Breast epithelium (tissue), 4 donors: Measurements from ENCODE around the gene CTAG1B. TPM values are rescaled to one million over a fixed set of nuclear protein-coding genes. Genes with fewer than 3 reads are reported as not detected.

ENCODE experiments used
- DNase-seq, 2 donors: peaks; one replicate each; pipeline ENCODE4 v3.0.0-alpha.2; 2019; ENCODE audit warnings: low spot score in 2 of 2
- H3K27ac ChIP-seq, 2 donors: fragments of 200-600 bp; sonication (generic) in 1 of 2; one replicate each; pipeline ENCODE4 v1.5.1; 2016 to 2019; ENCODE audit warnings: mild to moderate bottlenecking in 1 of 2
- H3K27me3 ChIP-seq, 2 donors: fragments of 200-600 bp; sonication (generic) in 1 of 2; one replicate each; pipeline versions ENCODE4 v1.5.1 to v1.6.0; 2017 to 2019; ENCODE audit warnings: control low read depth in 1 of 2, mild to moderate bottlenecking in 1 of 2
- H3K36me3 ChIP-seq: fragments of 200-600 bp; one replicate; pipeline ENCODE4 v1.5.1; 2019
- H3K4me1 ChIP-seq, 2 donors: fragments of 200-600 bp; sonication (generic); one replicate each; pipeline ENCODE4 v1.5.1; 2016 to 2019; ENCODE audit warnings: control low read depth in 1 of 2
- H3K4me3 ChIP-seq, 3 donors: fragments of 200-600 bp; sonication (generic); 1 replicate in 2 of 3; 2 replicates in 1 of 3; pipeline ENCODE4 v1.5.1; 2016 to 2019; ENCODE audit warnings: mild to moderate bottlenecking in 3 of 3, moderate library complexity in 2 of 3
- H3K9me3 ChIP-seq, 2 donors: fragments of 200-600 bp; sonication (generic) in 1 of 2; one replicate each; pipeline ENCODE4 v1.5.1; 2016 to 2019; ENCODE audit warnings: control low read depth in 1 of 2
- CTCF ChIP-seq, 3 donors: fragments of 450-650 bp; IDR thresholded peaks; one replicate each; pipeline ENCODE4 v1.5.1; 2016 to 2017; ENCODE audit warnings: antibody characterized with exemption in 3 of 3, mild to moderate bottlenecking in 3 of 3, moderate library complexity in 3 of 3
- POLR2A ChIP-seq: fragments of 450-650 bp; IDR thresholded peaks from one replicate; pipeline ENCODE4 v1.6.1; 2016; ENCODE audit warnings: antibody characterized with exemption, mild to moderate bottlenecking, moderate library complexity
- POLR2AphosphoS5 ChIP-seq, 3 donors: sonication (generic); formaldehyde crosslinking; IDR thresholded peaks; one replicate each; pipeline ENCODE4 v1.6.1; 2017; ENCODE audit warnings: antibody characterized with exemption in 3 of 3
- intact Hi-C: fragments of 100-400 bp; cut with DNase I; formaldehyde crosslinking; loops from one replicate; pipeline ENCODE4 v1.15.1; 2023; ENCODE audit warnings: low total_unique reads
- total RNA-seq, 3 donors: library from RNA; depleted of rRNA; stranded (reverse); fragments of >200 nt; gene quantifications; one replicate each; pipeline ENCODE4 v1.1.0, GENCODE V29; 2016

Gene CTAG1B
- total RNA-seq, 3 donors from 2014 or later = 2.3 TPM; not detected in 2

- no peaks in the 10 kb centered on the region for H3K9me3 ChIP-seq
- H3K4me1 ChIP-seq = no peaks in the 10 kb centered on the region
- no peaks in the 10 kb centered on the region for H3K36me3 ChIP-seq
- peak in 1 of 2 donors; percentile 12 for DNase-seq
- peaks cover 0 to 29% of the 10 kb centered on the region in 2 donors for H3K27me3 ChIP-seq
- H3K27ac ChIP-seq = no peak overlapping the region
- H3K4me3 ChIP-seq = no peak overlapping the region
- intact Hi-C loops = no loop called here
- TF ChIP-seq CTCF (IDR thresholded peaks at IDR 0.05) = no peak
- no peak for TF ChIP-seq POLR2A
- TF ChIP-seq POLR2AphosphoS5 (IDR thresholded peaks at IDR 0.05) = no peak
Observed at GRCh38 chrX:154600759-154601374, 18.2 kb downstream of the CTAG1B start.

- Histone ChIP-seq H3K4me3 (no peak overlapping the region), H3K36me3 (no peaks in the 10 kb centered on the region), H3K27ac (no peak overlapping the region), H3K9me3 (no peaks in the 10 kb centered on the region), H3K27me3 (peaks cover 0 to 40% of the 10 kb centered on the region in 2 donors), H3K4me1 (no peaks in the 10 kb centered on the region)
- intact Hi-C loops = no loop called here
- peak in 1 of 2 donors; percentile 11 for DNase-seq
- TF ChIP-seq POLR2A = no peak
Observed at GRCh38 chrX:154599531-154599930, 19.6 kb downstream of the CTAG1B start.

- Histone ChIP-seq H3K36me3 (no peaks in the 10 kb centered on the region), H3K4me1 (no peaks in the 10 kb centered on the region), H3K4me3 (no peak overlapping the region), H3K27me3 (peaks cover 0 to 43% of the 10 kb centered on the region in 2 donors), H3K27ac (no peak overlapping the region), H3K9me3 (no peaks in the 10 kb centered on the region)
- intact Hi-C loops = no loop called here
- TF ChIP-seq POLR2AphosphoS5 (IDR thresholded peaks at IDR 0.05) (no peak), POLR2A (no peak), CTCF (IDR thresholded peaks at IDR 0.05) (no peak)
- DNase-seq = peak in 1 of 2 donors; percentile 5
Observed at GRCh38 chrX:154598656-154599055, 20.4 kb downstream of the CTAG1B start.

- H3K4me1 ChIP-seq = no peaks in the 10 kb centered on the region
- no peak overlapping the region for H3K4me3 ChIP-seq
- no peaks in the 10 kb centered on the region for H3K36me3 ChIP-seq
- peak in 1 of 2 donors; percentile 13 for DNase-seq
- TF ChIP-seq CTCF (IDR thresholded peaks at IDR 0.05) (no peak), POLR2A (no peak), POLR2AphosphoS5 (IDR thresholded peaks at IDR 0.05) (no peak)
- intact Hi-C loops = no loop called here
- peaks cover 0 to 43% of the 10 kb centered on the region in 2 donors for H3K27me3 ChIP-seq
- peaks cover 0 to 3% of the 10 kb centered on the region in 2 donors for H3K9me3 ChIP-seq
- no peak overlapping the region for H3K27ac ChIP-seq
Observed at GRCh38 chrX:154597221-154597620, 21.9 kb downstream of the CTAG1B start.

- Histone ChIP-seq H3K27me3 (peaks cover 0 to 37% of the 10 kb centered on the region in 2 donors), H3K4me1 (no peaks in the 10 kb centered on the region), H3K9me3 (peaks cover 0 to 8% of the 10 kb centered on the region in 2 donors), H3K4me3 (no peak overlapping the region), H3K36me3 (no peaks in the 10 kb centered on the region), H3K27ac (peak overlapping the region in 1 of 2 donors; percentile 38)
- intact Hi-C loops = no loop called here
- no peak for TF ChIP-seq POLR2A
- TF ChIP-seq CTCF (IDR thresholded peaks at IDR 0.05) = no peak
- TF ChIP-seq POLR2AphosphoS5 (IDR thresholded peaks at IDR 0.05) = peak in 1 of 3 donors; percentile 5
- peak in 1 of 2 donors; percentile 70 for DNase-seq
Observed at GRCh38 chrX:154596290-154596929, 22.7 kb downstream of the CTAG1B start.
